SK-N-MC (cell line): ENCODE measurements around the gene STAT4.

Experiments used
- EZH2 ChIP-seq: fragments of 200-600 bp; sonication (generic); IDR thresholded peaks from one replicate; pipeline ENCODE4 v1.6.1; 2017; ENCODE audit warnings: antibody characterized with exemption
- POLR2AphosphoS5 ChIP-seq: IDR thresholded peaks from 2 replicates; pipeline ENCODE4 v1.6.1; 2012; ENCODE audit warnings: mild to moderate bottlenecking, low read depth, low read length, borderline replicate concordance

- TF ChIP-seq EZH2 = no peak
- no peak for TF ChIP-seq POLR2AphosphoS5
Observed at GRCh38 chr2:191167766-191168165, 17.0 kb upstream of the STAT4 start.
